Gastroesophageal sphincter (tissue), 3 donors: ENCODE results near the gene FZD4.

ENCODE experiments used
- POLR2AphosphoS5 ChIP-seq: sonication (generic); formaldehyde crosslinking; IDR thresholded peaks from one replicate; pipeline ENCODE4 v1.6.1; 2017; ENCODE audit warnings: antibody characterized with exemption
- TF ChIP-seq, protein P1 (sequence below), 4 experiments: fragments of 200-600 bp in 2 of 4; fragments of 450-650 bp in 2 of 4; sonication (generic) in 1 of 4; IDR thresholded peaks; one replicate each; pipeline ENCODE4 v1.5.1; 2017 to 2019; ENCODE audit warnings: antibody characterized with exemption in 4 of 4, mild to moderate bottlenecking in 2 of 4, moderate library complexity in 2 of 4

DNA sequence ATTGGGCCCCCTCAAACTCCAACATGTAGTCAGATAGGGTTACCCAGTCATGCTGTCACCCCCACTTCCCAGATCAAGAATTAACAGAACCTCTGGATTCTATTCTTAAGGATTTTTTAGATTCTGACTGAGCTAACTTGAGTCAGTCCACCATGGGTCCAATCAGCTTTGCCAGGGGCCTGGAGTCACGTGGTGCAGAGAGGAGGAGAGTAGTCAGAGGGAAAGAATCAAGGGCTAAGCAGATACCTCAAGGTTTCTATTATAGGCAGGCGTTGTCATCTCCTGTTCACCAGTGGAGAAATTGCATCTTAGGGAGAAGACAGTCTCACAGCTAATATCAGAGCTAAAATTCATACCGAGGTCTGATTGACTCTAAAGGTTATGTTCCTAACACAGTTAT is 28.2 kb downstream of the FZD4 start:
- TF ChIP-seq, protein P1, sequence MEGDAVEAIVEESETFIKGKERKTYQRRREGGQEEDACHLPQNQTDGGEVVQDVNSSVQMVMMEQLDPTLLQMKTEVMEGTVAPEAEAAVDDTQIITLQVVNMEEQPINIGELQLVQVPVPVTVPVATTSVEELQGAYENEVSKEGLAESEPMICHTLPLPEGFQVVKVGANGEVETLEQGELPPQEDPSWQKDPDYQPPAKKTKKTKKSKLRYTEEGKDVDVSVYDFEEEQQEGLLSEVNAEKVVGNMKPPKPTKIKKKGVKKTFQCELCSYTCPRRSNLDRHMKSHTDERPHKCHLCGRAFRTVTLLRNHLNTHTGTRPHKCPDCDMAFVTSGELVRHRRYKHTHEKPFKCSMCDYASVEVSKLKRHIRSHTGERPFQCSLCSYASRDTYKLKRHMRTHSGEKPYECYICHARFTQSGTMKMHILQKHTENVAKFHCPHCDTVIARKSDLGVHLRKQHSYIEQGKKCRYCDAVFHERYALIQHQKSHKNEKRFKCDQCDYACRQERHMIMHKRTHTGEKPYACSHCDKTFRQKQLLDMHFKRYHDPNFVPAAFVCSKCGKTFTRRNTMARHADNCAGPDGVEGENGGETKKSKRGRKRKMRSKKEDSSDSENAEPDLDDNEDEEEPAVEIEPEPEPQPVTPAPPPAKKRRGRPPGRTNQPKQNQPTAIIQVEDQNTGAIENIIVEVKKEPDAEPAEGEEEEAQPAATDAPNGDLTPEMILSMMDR (IDR thresholded peaks at IDR 0.05): no peak
- TF ChIP-seq POLR2AphosphoS5: no peak
